NCI-H1105 treated with DMSO at 0.1 percent for 48 hours (cell line): ENCODE data around the gene CCNB3.

Source experiments
- DNase-seq: peaks from one replicate; lab custom pipeline; 2025; lab: John Stamatoyannopoulos, UW

Gene CCNB3

GRCh38 chrX:50375481-50376267, 171.1 kb downstream of the CCNB3 start:
- no peak for DNase-seq

- DNase-seq = no peak
Measured at GRCh38 chrX:50381729-50382415, 177.3 kb downstream of the CCNB3 start.

- DNase-seq = no peak
Measured at GRCh38 chrX:50386520-50386919, 182.0 kb downstream of the CCNB3 start.

GRCh38 chrX:50393902-50394301, 189.3 kb downstream of the CCNB3 start:
- no peak for DNase-seq
